Cortex of kidney (tissue), 1 donor: ENCODE results near the gene CREBBP.

Source experiments
- DNase-seq: peaks from one replicate; lab custom pipeline; 2025; lab: John Stamatoyannopoulos, UW

CREBBP gene

GRCh38 chr16:3736116-3736515 lies 144.4 kb downstream of the CREBBP start:
- DNase-seq = no peak

DNA sequence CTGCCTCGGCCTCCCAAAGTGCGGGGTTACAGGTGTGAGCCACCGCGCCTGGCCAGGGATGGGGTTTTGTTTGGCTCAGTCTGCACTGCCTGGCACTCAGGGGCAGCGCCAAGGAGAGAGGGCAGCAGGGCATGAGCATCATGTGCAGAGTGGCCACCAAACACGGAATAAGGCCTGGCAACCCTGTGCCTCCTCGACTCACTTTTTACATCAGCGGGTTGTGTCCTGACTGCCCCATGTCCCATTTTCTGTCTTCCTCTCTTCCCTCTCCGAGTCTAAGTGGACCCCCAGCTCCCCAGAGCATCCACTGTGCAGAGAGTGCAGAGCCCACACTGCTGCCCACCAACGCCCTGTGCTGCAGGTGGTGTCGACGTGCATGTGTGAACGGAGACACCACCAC lies 145.0 kb downstream of the CREBBP start:
- DNase-seq = no peak

- DNase-seq = no peak
Measured at GRCh38 chr16:3734758-3735221, 145.7 kb downstream of the CREBBP start.

- no peak for DNase-seq
Measured at GRCh38 chr16:3734084-3734757, 146.3 kb downstream of the CREBBP start.

DNA sequence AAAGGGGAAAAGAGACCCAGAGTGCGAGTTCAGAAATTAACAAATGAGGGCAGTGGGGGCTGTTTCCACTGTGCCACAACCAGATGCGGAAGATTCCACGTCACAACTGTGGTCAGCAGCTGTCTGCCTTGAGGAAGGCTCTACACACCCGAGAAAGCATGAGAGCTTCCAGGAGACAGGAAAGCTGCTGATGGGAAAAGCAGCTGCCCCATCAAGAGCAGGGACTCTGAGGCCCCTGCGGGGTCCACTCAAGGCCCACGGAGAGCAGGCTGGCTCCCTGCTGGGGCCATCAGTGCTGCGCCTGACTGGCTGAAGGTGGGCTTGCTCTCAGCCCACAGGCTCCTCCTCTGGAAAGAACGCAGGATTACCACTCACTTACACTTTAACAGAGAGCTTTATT lies 148.3 kb downstream of the CREBBP start:
- no peak for DNase-seq

DNA sequence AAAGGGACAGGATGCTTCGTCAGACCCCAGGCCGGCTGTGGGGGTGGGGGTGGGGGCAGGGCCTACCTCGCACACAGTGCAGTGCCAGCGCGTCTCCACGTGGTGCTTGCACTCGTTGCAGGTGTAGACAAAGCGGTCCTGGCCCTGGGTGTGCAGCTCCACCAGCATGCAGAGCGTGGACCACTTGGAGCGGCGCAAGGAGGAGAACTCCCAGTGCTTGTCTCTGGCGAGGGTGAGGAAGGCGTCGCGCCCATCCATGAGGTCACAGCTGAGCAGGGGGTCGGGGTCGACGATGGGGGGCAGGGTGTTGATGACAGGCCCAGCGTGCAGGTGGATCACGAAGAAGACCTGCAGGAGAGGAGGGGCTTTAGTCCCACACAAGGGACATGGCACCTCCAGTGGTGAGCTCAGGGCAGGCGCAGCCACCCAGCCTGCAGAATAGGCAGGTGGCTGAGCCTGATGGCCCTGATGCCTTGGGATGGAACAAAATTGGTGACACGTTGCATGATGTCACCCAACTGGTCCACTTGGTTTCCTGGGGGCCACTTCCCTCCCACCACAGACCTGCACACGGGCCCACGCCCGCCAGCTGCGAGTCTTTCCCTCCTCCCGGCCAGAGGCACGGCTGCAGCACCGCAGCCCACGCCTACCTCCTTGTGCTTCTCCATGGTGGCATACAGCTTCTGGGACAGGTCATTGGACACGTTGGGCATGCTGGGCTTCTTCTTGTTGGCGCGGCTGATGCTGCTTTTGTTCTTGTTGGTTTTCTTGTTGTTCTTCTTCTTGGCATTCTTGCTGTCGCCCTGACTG lies 149.2 kb downstream of the CREBBP start:
- no peak for DNase-seq

DNA sequence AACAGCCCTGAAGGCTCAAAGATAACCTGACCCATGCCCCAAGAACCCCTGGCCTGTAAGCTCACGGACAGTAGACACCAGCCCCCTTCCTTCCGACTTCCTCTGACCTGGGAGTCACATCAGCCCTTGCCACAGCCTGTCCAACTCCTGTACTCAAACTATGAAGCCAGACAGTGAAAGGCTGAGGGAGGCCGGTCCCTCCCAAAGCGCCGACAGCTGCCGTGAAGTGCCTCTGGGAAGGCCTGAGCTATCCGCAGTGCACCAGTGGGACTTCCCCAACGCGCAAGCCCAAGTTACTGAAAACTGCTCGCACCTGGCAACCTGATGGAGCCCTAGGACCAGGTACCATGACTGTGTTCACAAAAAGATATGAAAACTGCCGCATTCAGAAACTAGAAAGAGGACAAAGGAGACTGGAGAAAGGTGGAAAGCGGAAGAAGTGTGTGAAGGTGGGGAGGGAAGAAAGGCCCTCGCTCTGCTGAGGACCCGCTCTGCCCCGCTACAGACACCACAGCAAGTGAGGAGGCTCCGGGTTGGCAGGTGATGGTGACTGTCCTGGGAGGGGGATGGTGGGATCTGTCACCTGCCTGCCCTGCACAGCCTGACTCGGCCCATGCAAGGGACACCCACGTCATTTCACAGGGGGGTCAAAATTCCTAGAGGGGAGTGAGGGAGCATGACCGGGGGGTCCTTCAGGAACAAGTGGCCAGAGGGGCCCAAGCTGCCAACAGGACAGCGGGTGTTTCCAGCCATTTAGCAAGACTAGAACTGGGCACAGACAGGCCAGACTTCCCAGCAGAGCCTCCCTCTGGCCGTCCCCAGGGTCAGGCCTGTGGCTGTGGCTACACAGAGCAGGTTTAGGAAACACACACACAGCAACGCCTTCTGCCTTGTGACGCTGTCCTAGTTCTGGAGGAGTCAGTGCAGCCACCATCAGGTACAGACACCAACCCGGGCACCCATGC lies 150.1 kb downstream of the CREBBP start:
- DNase-seq = no peak

GRCh38 chr16:3729161-3730112 lies 151.1 kb downstream of the CREBBP start:
- DNase-seq = no peak

DNA sequence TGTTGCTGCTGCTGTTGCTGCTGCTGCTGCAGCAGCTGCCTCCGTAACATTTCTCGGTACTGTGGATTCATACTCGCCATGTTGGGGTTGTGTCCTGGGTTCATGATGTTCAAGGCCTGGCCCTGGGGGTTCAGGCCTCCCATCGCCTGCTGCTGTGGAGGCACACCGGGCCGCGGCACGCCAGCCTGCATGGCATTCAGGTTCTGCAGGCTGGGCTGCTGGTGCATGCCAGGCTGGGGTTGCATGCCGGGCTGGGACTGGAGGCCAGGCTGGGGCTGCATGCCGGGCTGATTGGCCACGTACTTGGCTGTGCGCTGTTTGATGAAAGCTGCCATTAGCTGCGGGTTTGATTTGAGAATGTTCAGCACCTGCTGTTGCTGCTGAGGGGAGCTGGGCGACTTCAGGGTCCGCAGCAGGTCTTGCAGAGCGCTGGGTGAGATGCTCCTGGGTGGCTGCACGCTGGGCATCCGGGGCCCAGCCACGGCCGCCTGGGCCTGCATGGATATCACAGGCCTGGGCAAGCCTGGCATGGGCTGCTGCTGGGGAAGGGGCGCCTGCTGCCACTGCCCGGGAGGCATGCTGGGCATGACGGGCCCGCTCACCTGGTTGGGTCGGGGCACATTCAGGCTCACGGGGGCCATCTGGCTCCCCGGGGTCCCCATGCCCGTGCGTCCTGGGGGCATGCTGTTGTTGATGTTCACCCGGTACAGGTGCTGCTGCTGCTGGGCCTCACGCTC lies 151.9 kb downstream of the CREBBP start:
- DNase-seq = no peak

- DNase-seq = no peak
Measured at GRCh38 chr16:3727806-3728381, 152.6 kb downstream of the CREBBP start.

DNA sequence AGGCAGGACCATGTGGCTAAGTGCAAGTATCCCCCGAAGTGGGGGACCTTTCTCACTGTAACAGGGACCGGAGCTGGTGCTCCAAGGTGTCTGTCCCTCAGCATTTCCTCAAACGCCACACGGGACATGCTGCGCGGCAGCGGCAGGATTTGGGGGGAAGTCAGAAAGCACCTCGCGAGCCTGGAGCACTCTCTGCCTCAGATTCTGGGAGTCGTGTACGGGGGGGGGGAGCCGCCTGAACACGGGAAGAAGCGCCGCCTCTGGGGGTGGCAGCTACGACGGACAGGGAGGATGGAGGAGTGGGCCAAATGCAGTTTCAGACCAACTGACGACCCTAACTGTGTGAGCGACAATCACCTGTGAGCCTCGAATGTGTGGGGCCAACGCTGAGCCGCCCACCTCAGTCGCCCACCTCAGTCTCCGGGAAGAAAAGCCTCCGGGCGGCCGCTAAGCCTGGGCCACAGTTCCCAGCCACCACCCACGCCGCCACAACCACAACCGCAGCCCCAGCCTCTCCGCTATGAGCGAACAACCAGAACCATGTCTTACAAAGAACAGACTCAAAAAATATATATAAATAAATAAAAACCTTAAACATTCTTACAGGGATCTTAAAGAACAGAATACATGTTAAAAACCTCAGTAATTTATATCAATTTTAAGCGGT lies 154.4 kb downstream of the CREBBP start:
- no peak for DNase-seq

DNA sequence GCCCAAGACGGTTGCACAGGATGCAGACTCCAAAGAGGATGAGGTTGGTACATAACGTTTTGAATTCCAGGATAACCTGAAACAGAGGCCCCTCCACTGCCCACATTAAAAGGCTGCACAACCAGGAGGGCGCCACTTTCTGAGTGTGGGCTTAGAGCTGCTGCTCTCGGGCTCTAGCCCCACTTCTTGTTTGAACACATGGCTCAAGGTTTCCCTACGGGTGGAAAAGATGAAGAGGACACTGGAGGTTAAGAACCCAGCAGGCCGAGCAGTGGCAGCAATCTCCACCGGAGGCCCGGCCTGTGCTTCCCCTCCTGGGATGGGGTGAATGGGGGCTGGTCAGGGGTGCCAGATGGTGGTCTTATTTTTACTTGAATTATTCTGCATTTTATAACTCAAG lies 155.2 kb downstream of the CREBBP start:
- no peak for DNase-seq

DNA sequence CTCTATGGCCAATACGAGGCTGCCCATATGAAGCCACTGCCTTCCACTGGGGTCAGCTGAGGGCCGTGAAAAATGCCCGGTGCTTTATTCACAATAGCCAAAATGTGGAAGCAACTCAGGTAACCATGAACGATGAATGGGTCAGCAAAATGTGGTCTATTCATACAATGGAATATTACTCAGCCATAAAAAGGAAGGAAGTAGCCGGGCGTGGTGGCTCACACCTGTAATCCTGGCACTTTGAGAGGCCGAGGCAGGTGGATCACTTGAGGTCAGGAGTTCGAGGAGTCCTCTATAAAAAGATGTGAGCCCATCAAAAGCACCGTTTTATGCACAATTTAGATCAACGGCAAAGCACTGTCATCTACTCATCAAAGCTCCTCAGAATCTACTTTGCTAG lies 158.0 kb downstream of the CREBBP start:
- no peak for DNase-seq

DNA sequence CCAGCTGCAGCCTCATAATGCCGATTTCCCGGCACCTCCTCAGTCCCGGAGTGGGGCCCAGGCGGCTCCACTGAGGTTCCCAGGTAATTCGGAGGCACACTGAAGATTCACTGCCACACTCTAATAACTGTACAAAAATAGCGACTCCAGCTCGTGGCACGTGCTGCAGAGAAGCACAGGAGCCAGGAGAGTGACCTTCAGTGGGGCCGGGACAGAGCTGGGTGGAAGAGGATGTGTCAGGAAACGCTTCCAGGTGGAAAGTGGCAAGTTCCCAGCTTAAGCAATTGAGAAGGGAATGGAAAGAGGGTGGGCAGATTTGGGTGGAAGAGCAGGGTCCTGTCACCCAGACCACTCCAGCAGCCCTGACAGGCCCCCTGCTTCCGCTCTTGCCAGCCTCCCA lies 160.1 kb downstream of the CREBBP start:
- no peak for DNase-seq

DNA sequence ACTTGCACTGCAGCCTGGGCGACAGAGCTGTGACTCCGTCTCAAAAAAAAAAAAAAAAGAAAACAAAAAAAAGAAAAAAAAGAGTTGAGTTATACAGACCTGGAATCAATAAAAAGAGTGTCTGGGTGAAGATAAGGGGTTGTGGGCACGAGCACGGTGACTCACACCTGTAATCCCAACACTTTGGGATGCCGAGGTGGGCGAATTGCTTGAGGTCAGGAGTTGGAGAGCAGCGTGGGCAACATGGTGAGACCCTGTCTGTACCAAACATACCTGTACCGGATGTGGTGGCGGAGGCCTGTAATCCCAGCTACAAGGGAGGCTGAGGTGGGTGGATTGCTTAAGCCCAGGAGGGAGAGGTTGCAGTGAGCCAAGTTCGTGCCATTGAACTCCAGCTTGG lies 161.9 kb downstream of the CREBBP start:
- DNase-seq = no peak

- no peak for DNase-seq
Measured at GRCh38 chr16:3718019-3718391, 162.5 kb downstream of the CREBBP start.

DNA sequence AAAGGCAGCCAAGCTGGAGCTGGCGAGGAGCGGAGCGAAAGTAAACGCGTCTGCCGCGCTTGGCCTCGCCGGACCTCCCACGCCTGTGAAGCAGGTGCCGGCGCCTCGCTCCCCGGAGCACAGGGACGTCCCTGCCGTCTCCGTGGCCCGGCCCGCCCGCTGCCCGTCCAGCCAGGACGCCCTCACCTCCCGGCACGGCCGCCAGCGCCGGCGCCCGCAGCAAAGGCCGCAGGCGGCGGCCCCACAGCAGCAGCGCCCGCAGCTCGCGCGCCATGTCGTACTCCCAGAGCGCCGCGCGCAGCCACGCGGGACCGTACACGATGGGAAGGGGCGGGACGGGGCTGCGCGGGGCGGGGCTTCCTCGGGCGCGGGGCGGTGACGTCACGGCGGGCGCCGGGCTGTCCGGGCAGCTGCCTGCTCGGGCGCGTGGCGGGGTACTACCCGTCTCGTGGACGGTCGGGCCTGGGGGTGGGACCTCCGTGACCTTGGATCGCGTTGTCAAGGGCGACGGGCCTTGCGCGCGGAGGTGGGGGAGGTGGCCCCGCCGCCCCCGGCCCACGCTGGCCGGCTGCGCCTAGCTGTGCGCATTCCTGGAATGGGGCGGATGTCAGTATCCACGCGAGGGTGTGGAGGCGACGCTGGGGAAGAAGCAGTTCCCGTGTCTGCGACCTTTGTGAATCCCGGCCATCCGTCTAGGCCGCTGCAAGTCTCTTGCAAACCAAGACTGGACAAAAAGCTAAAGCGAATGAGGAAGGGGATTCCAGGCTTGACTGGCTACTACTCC lies 163.1 kb downstream of the CREBBP start, which contains the start of gene TRAP1:
Gene TRAP1 (minus strand): TSS at position 290 of the 784 bp plus-strand sequence. CDS start 16 bp downstream, at position 274.
- peak; percentile 51 for DNase-seq

GRCh38 chr16:3716831-3717234 lies 163.7 kb downstream of the CREBBP start:
- DNase-seq = no peak

GRCh38 chr16:3715430-3715829 lies 165.1 kb downstream of the CREBBP start:
- no peak for DNase-seq
